Measurements from ENCODE around the gene RAB32. TPM values are rescaled to one million over a fixed set of nuclear protein-coding genes. Genes with fewer than 3 reads are reported as not detected.
"Not testable (repeated sequence)": the region's sequence is repeated elsewhere in the genome, so short reads cannot be mapped to it uniquely, and the experiment has no call there.

Gene RAB32
- total RNA-seq, 1 donor from 2014 or later = 37.0 TPM

DNA sequence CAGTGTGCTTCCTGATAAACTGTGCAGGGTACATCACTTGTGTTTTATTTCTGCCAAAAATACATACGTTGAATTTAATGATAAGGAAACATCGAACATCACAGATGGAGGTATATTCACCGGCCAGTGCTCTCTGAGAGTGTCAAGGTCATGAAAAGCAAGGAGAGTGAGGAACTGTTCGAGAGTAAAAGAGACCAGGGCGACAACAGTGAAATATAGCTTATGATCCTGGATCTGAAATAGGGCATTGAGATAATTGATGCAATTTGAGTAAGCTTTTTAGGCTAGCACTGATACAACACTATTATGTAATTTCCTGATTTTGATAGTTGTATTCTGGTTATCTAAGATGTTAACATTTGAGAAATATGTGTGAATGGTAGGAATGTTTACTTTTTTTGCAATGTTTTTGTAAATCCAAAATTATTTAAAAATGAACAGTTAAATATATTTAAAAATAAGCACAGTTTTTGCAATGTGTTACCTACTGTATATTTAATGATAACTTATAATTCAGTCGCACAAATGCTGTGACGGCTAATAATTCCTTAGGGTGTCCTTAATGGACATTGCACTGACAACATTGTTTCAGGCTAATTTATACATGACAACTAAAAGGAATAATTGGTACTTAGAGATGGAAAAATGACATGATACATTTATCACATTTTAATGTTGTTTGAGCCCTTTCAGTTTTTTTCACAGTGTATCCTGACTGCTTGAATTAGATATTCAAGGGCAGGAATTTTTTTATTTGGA is 9.9 kb downstream of the RAB32 start:
- H3K27me3 Mint-ChIP-seq (ENCODE audit: unreplicated experiment) = no peaks in the 10 kb centered on the region
- no peak for TF ChIP-seq CTCF (IDR thresholded peaks at IDR 0.05; ENCODE audit: unreplicated experiment)

GRCh38 chr6:146560607-146561006 is 17.0 kb downstream of the RAB32 start:
- no peak overlapping the region for H3K27ac Mint-ChIP-seq (ENCODE audit: unreplicated experiment)
- DNase-seq (ENCODE audit: low spot score) = no peak
- H3K36me3 Mint-ChIP-seq (ENCODE audit: low read depth, unreplicated experiment) = no peaks in the 10 kb centered on the region
- no peaks in the 10 kb centered on the region for H3K27me3 Mint-ChIP-seq (ENCODE audit: unreplicated experiment)
- no peak overlapping the region for H3K4me3 Mint-ChIP-seq (ENCODE audit: unreplicated experiment)
- H3K9me3 Mint-ChIP-seq (ENCODE audit: unreplicated experiment) = no peaks in the 10 kb centered on the region
- TF ChIP-seq CTCF (IDR thresholded peaks at IDR 0.05; ENCODE audit: unreplicated experiment) = no peak
- peaks cover 8% of the 10 kb centered on the region for H3K4me1 Mint-ChIP-seq (ENCODE audit: unreplicated experiment)

More for the DNA sequence above, 9.9 kb downstream of the RAB32 start:
- Mint-ChIP-seq H3K9me3 (ENCODE audit: unreplicated experiment) (no peaks in the 10 kb centered on the region), H3K27ac (ENCODE audit: unreplicated experiment) (no peak overlapping the region), H3K4me1 (ENCODE audit: unreplicated experiment) (peaks cover 35% of the 10 kb centered on the region), H3K36me3 (ENCODE audit: low read depth, unreplicated experiment) (peaks cover 33% of the 10 kb centered on the region), H3K4me3 (ENCODE audit: unreplicated experiment) (no peak overlapping the region)
- DNase-seq (ENCODE audit: low spot score) = no peak

- not testable (repeated sequence) for H3K36me3 Mint-ChIP-seq (ENCODE audit: low read depth, unreplicated experiment); H3K4me3 Mint-ChIP-seq (ENCODE audit: unreplicated experiment); H3K9me3 Mint-ChIP-seq (ENCODE audit: unreplicated experiment); DNase-seq (ENCODE audit: low spot score); H3K27ac Mint-ChIP-seq (ENCODE audit: unreplicated experiment); H3K4me1 Mint-ChIP-seq (ENCODE audit: unreplicated experiment); H3K27me3 Mint-ChIP-seq (ENCODE audit: unreplicated experiment)
These were observed 23.0 kb downstream of the RAB32 start for GRCh38 chr6:146566661-146567060.

- not testable (repeated sequence) for H3K9me3 Mint-ChIP-seq (ENCODE audit: unreplicated experiment); H3K36me3 Mint-ChIP-seq (ENCODE audit: low read depth, unreplicated experiment); H3K27ac Mint-ChIP-seq (ENCODE audit: unreplicated experiment); H3K4me1 Mint-ChIP-seq (ENCODE audit: unreplicated experiment); DNase-seq (ENCODE audit: low spot score); H3K4me3 Mint-ChIP-seq (ENCODE audit: unreplicated experiment); H3K27me3 Mint-ChIP-seq (ENCODE audit: unreplicated experiment)
These were observed 25.0 kb downstream of the RAB32 start for GRCh38 chr6:146568619-146569018.

- H3K4me3 Mint-ChIP-seq (ENCODE audit: unreplicated experiment) = no peak overlapping the region
- H3K4me1 Mint-ChIP-seq (ENCODE audit: unreplicated experiment) = no peaks in the 10 kb centered on the region
- no peaks in the 10 kb centered on the region for H3K36me3 Mint-ChIP-seq (ENCODE audit: low read depth, unreplicated experiment)
- no peaks in the 10 kb centered on the region for H3K9me3 Mint-ChIP-seq (ENCODE audit: unreplicated experiment)
- DNase-seq (ENCODE audit: low spot score) = no peak
- no peaks in the 10 kb centered on the region for H3K27me3 Mint-ChIP-seq (ENCODE audit: unreplicated experiment)
- no peak for TF ChIP-seq CTCF (IDR thresholded peaks at IDR 0.05; ENCODE audit: unreplicated experiment)
- H3K27ac Mint-ChIP-seq (ENCODE audit: unreplicated experiment) = no peak overlapping the region
These were observed 30.6 kb downstream of the RAB32 start for GRCh38 chr6:146574211-146574610.

DNA sequence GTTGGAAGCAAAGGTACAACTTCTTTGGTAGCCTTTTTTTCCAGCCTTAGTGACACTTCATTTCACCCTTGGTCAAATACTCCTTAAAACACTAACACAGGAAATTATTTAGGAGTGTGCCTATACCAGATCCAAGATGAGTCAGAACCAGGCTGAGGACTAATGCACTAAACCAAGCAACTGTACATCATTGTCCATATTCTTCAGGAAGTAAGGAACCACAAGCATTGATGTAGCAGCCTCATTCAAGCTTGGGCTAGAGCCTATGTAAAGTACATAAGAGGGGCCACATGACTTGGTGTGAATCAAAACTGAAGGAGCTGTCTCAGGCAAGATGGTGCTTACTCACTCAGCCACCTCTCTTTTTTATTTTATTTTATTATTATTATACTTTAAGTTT is 34.4 kb downstream of the RAB32 start:
- no peak for DNase-seq (ENCODE audit: low spot score)
- Mint-ChIP-seq H3K27ac (ENCODE audit: unreplicated experiment) (no peak overlapping the region), H3K4me3 (ENCODE audit: unreplicated experiment) (no peak overlapping the region), H3K27me3 (ENCODE audit: unreplicated experiment) (no peaks in the 10 kb centered on the region), H3K36me3 (ENCODE audit: low read depth, unreplicated experiment) (no peaks in the 10 kb centered on the region), H3K9me3 (ENCODE audit: unreplicated experiment) (no peaks in the 10 kb centered on the region), H3K4me1 (ENCODE audit: unreplicated experiment) (no peaks in the 10 kb centered on the region)
- no peak for TF ChIP-seq CTCF (IDR thresholded peaks at IDR 0.05; ENCODE audit: unreplicated experiment)

Measured in endothelial cell (in vitro differentiated cells).